OCI-LY3 (cell line): Measurements from ENCODE around the gene HACL1.
"Not testable (repeated sequence)": the region's sequence is repeated elsewhere in the genome, so short reads cannot be mapped to it uniquely, and the experiment has no call there.

Source experiments
- H2AFZ ChIP-seq: fragments of 200-600, 300-600 bp; shearing (Covaris generic); 2 replicates; pipeline ENCODE4 v1.6.0; 2014; ENCODE audit warnings: antibody characterized with exemption, low read depth, low read length
- H3K27ac ChIP-seq: fragments of 200-600, 300-600 bp; sonication (generic); 2 replicates; pipeline ENCODE4 v1.5.1; 2014; ENCODE audit warnings: mild to moderate bottlenecking, low read length, moderate library complexity, mixed read lengths
- H3K27me3 ChIP-seq: fragments of 200-600, 300-600 bp; sonication (generic); 2 replicates; pipeline ENCODE4 v1.6.1; 2014; ENCODE audit warnings: low read depth, low read length, mixed read lengths
- H3K36me3 ChIP-seq: fragments of 200-600, 300-600 bp; sonication (generic); replicated peaks from 2 replicates; pipeline ENCODE3; 2014; ENCODE audit warnings: low read depth, low read length, mixed read lengths
- H3K4me1 ChIP-seq: fragments of 300-600, 200-600 bp; sonication (generic); 2 replicates; pipeline ENCODE4 v1.6.1; 2014; ENCODE audit warnings: low read length, mixed read lengths
- H3K4me2 ChIP-seq: fragments of 200-600, 300-600 bp; sonication (generic); 2 replicates; pipeline ENCODE4 v1.6.1; 2014; ENCODE audit warnings: low read length, mixed read lengths
- H3K4me3 ChIP-seq: fragments of 300-600, 200-600 bp; sonication (generic); 2 replicates; pipeline ENCODE4 v1.5.1; 2014; ENCODE audit warnings: antibody characterized with exemption, mild to moderate bottlenecking, low read length, moderate library complexity
- H3K79me2 ChIP-seq: fragments of 300-600, 200-600 bp; shearing (Covaris generic); 2 replicates; pipeline ENCODE4 v1.6.1; 2014; ENCODE audit warnings: mild to moderate bottlenecking, low read length, mixed read lengths
- H3K9ac ChIP-seq: fragments of 300-600, 200-600 bp; shearing (Covaris generic); 2 replicates; pipeline ENCODE4 v1.6.0; 2014; ENCODE audit warnings: mild to moderate bottlenecking, low read length, moderate library complexity
- H3K9me3 ChIP-seq: fragments of 200-600, 300-600 bp; shearing (Covaris generic); 2 replicates; pipeline ENCODE4 v1.6.1; 2014; ENCODE audit warnings: low read length, mixed read lengths; ENCODE audit not compliant: insufficient read depth
- H4K20me1 ChIP-seq: fragments of 200-600, 300-600 bp; sonication (generic); 2 replicates; pipeline ENCODE4 v1.6.1; 2016; ENCODE audit warnings: low read length, mixed read lengths; ENCODE audit not compliant: insufficient read depth
- CTCF ChIP-seq: fragments of 200-600, 300-600 bp; sonication (generic); IDR thresholded peaks from 2 replicates; pipeline ENCODE4 v1.5.1; 2014; ENCODE audit warnings: antibody characterized with exemption, low read length, low read depth
- EZH2phosphoT487 ChIP-seq: fragments of 200-600 bp; shearing (Covaris generic); IDR thresholded peaks from 2 replicates; pipeline ENCODE4 v1.6.1; 2018; ENCODE audit warnings: antibody characterized with exemption, mixed run types, low read depth

HACL1 gene

GRCh38 chr3:15606434-15606891 lies 5.1 kb upstream of the HACL1 start:
- no peaks in the 10 kb centered on the region for H3K79me2 ChIP-seq
- TF ChIP-seq CTCF = no peak
- no peak for TF ChIP-seq EZH2phosphoT487
- H2AFZ ChIP-seq = no peak overlapping the region
- no peaks in the 10 kb centered on the region for H3K36me3 ChIP-seq
- no peaks in the 10 kb centered on the region for H3K27me3 ChIP-seq
- H3K4me1 ChIP-seq = peaks cover 7% of the 10 kb centered on the region
- no peaks in the 10 kb centered on the region for H4K20me1 ChIP-seq
- H3K9me3 ChIP-seq = no peaks in the 10 kb centered on the region
- H3K27ac ChIP-seq = no peak overlapping the region
- no peak overlapping the region for H3K4me3 ChIP-seq
- no peak overlapping the region for H3K4me2 ChIP-seq
- no peak overlapping the region for H3K9ac ChIP-seq

DNA sequence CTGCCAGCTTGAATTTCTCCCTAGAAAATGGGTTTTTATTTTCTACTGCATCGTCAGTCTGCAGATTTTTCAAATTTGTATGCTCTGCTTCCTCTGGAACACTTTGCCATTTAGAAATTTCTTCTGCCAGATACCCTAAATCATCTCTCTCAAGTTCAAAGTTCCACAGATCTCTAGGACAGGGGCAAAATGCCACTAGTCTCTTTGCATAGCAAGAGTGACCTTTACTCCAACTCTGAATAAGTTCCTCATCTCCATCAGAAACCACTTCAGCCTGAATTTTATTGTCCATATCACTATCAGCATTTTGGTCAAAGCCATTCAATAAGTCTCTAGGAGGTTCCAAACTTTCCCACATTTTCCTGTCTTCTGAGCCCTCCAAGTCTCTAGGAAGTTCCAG lies 3.2 kb upstream of the HACL1 start:
- not testable (repeated sequence) for H3K27ac ChIP-seq, H4K20me1 ChIP-seq, H3K9ac ChIP-seq, H3K9me3 ChIP-seq, H2AFZ ChIP-seq, H3K4me2 ChIP-seq, H3K27me3 ChIP-seq, H3K36me3 ChIP-seq, H3K4me3 ChIP-seq
- Histone ChIP-seq H3K79me2 (peaks cover 11% of the 10 kb centered on the region), H3K4me1 (peaks cover 14% of the 10 kb centered on the region)

DNA sequence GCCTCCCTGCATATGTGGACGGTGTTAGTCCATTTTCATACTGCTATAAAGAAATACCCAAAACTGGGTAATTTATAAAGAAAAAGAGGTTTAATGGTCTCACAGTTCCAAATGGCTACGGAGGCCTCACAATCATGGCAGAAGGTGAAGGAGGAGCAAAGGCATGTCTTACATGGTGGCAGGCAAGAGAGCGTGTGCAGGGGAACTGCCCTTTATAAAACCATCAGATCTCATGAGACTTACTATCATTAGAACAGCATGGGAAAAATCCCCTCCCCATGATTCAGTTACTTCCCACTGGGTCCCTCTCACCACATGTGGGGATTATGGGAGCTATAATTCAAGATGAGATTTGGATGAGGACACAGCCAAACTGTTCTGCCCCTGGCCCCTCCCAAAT lies 1.4 kb upstream of the HACL1 start:
- H3K4me1 ChIP-seq = peaks cover 14% of the 10 kb centered on the region
- H4K20me1 ChIP-seq, H3K27me3 ChIP-seq, H3K27ac ChIP-seq, H3K9me3 ChIP-seq, H2AFZ ChIP-seq: not testable (repeated sequence)
- peak overlapping the region; percentile 93 for H3K4me2 ChIP-seq
- peaks cover 10% of the 10 kb centered on the region for H3K36me3 ChIP-seq
- peak overlapping the region; percentile 86 for H3K4me3 ChIP-seq
- H3K79me2 ChIP-seq = peaks cover 11% of the 10 kb centered on the region
- H3K9ac ChIP-seq = peak overlapping the region; percentile 88; the same call in 1 of the 2 replicates

DNA sequence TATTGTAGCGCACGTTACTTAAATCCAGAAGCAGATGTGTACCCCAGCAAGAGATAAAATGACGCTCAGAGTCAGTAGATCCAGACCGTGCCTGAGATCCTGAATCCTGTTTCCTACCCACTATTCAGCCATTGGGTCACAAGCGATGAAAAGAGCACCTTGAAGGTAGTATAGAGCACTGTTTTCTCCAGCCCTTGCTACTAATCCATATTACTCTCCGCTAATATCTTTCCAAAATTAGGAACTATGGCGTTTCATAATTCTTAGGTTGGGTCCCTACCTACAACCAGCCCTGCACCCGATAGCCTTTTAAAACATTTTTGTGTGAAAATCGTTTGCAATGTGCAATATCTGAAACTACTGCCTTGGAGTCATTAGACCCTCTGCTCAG lies 772 bp upstream of the HACL1 start:
- Histone ChIP-seq H3K9me3 (no peaks in the 10 kb centered on the region), H3K4me1 (peaks cover 14% of the 10 kb centered on the region), H4K20me1 (no peaks in the 10 kb centered on the region), H3K4me3 (peak overlapping the region; percentile 86), H3K79me2 (peaks cover 11% of the 10 kb centered on the region), H3K27me3 (no peaks in the 10 kb centered on the region), H3K36me3 (peaks cover 17% of the 10 kb centered on the region), H3K27ac (peak overlapping the region; percentile 72), H2AFZ (peak overlapping the region; percentile 94), H3K9ac (peak overlapping the region; percentile 88), H3K4me2 (peak overlapping the region; percentile 93)
- TF ChIP-seq CTCF = no peak
- TF ChIP-seq EZH2phosphoT487 = no peak

DNA sequence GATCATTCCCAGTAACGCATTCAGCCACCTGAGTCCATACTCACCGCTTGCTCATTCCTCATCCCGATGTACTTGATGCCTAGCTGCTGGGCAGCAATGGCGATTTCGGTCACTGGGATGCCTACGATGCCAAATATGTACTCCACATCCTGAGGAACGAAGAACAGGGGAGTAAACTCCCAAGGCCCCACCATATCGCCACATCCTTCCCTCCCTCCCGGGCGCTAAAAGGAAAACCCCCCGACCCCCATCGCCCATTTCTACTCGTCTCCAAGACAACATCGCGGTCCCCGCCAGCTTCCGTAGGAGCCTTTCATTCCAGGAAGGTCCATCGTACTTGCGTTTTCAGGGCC lies 347 bp downstream of the HACL1 start:
- Histone ChIP-seq H3K4me1 (peaks cover 14% of the 10 kb centered on the region), H3K9ac (peak overlapping the region; percentile 65), H3K27me3 (no peaks in the 10 kb centered on the region), H3K4me2 (peak overlapping the region; percentile 88), H4K20me1 (no peaks in the 10 kb centered on the region), H2AFZ (peak overlapping the region; percentile 87), H3K79me2 (peaks cover 11% of the 10 kb centered on the region), H3K9me3 (no peaks in the 10 kb centered on the region), H3K4me3 (peak overlapping the region; percentile 86), H3K27ac (peak overlapping the region; percentile 72), H3K36me3 (peaks cover 20% of the 10 kb centered on the region)
- TF ChIP-seq CTCF = no peak
- TF ChIP-seq EZH2phosphoT487 = no peak
